HG03558 (cell line): ENCODE measurements around the gene SH3RF3.

Experiments used
- ATAC-seq: cut with Tn5 transposase; IDR thresholded peaks from one replicate; pipeline ENCODE4 v1.9.1; 2021; ENCODE audit warnings: moderate number of reproducible peaks; ENCODE audit not compliant: unreplicated experiment; ENCODE audit errors: extremely low read depth

Gene SH3RF3

GRCh38 chr2:109231428-109231827, 102.4 kb downstream of the SH3RF3 start:
- ATAC-seq, result no peak

DNA sequence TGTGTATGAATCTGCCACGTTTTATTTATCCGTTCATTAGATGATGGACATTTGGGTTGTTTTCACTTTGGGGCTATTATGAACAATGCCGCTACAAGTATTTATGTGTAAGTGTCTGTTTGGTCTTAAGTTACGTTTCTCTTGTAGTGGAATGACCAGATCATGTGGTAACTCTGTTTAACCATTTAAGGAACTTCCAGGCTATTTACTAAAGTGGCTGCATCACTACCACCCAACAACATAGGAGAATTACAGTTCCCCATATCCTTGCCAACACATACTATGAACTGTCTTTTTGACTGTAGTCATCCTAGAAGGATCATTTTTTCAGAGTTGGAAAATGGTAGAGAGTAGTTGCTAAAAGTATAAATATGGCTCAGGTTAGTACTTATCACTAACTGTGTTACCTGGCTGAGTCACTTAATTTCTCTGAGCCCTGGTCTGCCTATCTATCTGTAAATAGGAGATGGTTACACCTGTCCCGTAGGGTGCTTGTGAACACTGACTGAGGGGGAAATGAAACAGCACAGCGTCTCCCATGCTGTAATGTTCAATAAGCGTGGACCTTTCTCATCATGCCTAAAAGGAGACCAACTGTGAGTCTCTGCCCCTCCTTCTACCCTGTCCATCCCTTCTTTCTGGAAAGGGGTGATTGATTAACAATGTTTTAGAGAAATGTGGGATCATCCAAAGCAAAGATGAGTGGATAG, 103.1 kb downstream of the SH3RF3 start:
- ATAC-seq, result no peak

DNA sequence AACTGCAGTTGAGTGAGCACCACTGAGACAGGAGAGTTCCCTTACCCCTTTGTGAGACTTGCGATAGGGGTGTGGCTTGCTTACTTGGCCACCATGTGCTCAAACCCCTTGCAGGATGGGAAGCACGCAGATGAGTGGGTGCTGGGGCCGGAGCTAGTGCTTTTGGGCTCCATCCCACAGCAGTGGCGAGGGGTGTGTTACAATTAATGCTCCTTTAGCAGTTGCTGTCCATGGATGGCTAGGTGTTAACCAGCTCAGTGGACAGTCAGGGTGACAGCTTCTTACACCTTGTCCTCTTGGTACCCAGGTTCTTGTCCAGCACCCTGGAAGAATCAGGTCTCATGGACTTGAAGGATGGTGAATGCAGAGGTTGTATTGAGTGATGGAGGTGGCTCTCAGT, 103.9 kb downstream of the SH3RF3 start:
- no peak for ATAC-seq

DNA sequence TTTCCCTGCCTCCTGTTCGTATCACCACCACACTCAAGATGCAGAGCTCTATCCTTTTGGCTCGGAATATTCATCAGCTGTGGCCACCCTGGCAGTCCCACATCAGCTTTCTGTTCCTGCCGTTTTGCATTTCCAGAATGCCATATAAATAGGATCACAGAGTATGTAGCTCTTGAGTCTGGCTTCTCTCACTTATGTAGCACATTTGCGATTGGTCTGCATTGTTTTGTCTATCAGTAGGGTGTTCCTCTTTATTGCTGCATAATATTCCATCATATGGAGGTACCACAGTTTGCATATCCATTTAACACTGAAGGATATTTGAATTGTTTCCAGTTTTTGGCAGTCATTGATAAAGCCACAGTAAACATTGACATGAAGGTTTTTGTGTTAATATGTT, 104.6 kb downstream of the SH3RF3 start:
- no peak for ATAC-seq

- no peak for ATAC-seq
Measured at GRCh38 chr2:109234355-109234754, 105.3 kb downstream of the SH3RF3 start.

GRCh38 chr2:109236147-109236546, 107.1 kb downstream of the SH3RF3 start:
- ATAC-seq, result no peak

GRCh38 chr2:109237792-109238191, 108.8 kb downstream of the SH3RF3 start:
- ATAC-seq, result no peak

DNA sequence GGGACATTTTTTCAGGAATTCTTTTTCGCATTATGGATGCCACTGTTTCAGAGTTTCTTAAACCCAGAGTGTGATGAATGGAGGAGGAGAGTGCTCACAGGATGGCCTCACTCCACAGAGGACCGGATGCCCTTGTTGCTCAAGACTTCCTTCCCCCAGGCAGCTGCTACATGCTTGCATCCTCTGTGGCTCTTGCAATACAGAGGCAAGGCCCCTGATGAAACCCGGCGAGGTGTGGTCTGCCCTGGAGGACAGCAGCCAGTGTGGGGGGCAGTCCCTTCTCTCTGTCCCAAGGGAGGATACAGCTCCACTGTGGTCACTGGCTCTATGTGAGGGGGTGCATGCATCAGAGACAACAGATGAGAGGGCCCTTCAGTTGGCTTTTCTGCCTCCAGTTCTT, 109.6 kb downstream of the SH3RF3 start:
- ATAC-seq, result peak; percentile 70

- no peak for ATAC-seq
Measured at GRCh38 chr2:109239720-109240119, 110.7 kb downstream of the SH3RF3 start.

DNA sequence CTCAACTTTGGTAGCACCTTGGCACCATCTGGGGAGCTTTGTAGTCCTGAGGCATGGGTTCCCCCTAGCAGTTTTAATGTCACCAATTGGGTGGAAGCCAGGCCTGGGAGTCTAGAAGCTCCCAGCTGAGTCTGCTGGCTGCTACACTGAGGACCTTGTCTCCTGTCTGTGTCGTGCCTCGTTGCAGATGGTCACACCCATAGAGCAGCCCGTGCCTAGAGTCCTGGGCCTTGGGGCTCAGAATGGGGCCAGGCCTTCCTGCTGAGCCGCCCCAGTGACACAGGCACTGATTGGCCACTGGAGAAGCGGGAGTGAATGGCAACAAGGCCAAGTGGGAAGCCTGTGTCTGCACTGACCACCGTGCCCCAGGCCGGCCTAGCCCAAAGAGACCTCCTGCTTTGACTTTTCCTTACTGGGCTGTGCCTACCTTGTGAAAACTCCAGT, 113.2 kb downstream of the SH3RF3 start:
- ATAC-seq, result no peak

DNA sequence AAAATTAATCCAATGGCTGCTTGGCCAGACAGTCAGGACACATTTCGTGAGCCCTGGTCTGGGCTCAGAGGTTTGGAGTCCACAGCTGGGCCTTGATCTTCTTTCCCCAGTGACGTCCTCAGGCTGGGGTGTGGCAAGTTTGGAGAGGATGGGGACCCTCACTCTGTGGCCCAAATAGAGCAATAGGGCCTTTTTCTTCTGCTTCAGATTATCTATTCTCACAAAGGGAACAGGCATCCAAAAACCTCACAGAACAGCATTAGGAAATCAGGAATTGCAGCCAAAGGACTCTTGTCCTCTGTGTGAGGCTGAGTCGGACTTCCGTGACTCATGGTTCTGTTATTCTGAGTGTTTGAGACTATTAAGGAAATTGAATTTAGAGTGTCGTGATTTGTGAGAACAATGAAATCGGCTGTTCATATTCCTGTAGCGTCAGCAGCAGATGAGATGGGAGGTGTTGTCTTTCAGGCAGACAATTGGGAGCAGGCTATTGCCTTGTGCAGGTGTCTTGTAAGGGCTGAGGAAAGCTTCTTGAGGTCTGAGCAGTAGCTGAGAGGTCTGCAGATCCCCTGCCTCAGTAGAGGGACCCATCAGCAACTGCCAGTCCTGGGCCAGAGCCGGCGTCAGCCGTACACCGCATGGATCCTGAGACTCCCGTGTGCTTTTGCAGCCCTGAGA, 113.8 kb downstream of the SH3RF3 start:
- no peak for ATAC-seq

GRCh38 chr2:109243526-109244303, 114.7 kb downstream of the SH3RF3 start:
- ATAC-seq, result no peak

DNA sequence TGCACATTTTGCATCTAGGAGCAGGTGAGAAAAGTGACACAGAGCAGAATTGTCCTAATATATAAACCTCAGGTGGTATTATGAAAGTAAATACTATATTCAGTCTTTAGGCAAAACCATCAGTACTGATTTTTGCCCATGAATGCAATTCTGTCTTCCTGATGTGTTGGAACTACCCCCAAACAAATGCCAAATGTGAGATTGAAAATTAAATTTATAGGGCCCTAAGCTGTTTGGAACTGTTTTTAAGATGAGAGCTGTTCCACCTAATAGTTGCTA, 115.2 kb downstream of the SH3RF3 start:
- no peak for ATAC-seq

DNA sequence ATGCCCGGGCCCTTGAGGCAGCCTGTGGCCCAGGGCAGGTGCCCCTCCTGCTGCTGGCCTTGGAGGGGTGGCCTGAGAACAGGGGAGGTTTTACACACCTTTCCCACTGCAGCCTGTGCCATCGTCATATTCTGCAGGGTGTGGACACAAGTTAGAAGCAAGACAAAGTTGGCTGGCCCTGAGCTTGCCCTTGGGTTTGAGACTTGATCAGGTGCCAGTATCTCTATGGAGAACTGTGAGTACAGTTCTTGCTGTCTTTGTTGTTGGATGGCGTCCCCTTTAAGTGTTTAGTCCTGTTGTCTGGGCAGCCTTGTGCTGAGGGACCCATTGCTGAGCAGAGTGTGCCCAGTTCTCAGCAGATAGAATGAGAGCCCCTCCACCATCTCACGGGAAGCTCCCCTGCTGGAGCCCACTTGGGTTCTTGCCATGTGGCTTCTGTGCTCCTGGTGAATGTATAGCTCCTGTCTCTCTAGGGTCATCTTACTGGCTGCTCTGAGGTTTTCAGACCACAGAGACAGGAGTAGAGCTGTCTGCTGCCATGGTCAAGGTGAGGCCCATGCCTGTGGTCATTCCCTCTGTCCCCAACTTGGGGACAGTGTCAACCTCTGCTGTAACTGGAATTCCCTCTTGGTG, 115.9 kb downstream of the SH3RF3 start:
- no peak for ATAC-seq

GRCh38 chr2:109246176-109246575, 117.2 kb downstream of the SH3RF3 start:
- ATAC-seq, result no peak

DNA sequence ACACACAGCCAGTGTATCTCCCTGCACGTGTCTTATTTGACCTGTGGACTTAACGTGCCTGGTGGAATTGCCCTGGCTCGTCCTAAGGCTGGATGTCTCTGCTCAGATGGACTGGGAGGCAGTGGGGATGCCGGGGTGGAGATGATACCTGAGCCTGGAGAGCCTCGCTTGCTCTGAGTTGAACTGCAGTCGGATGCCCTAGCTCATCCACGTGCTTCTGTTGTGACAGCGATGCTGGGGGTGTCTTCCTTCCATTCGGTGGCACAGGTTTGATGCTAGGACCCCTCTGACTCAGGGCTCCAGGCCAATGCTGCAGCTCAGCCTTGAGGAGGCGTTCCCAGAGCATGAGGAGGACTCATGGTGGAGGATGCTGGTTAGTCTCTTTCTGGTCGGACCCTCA, 117.6 kb downstream of the SH3RF3 start:
- no peak for ATAC-seq

GRCh38 chr2:109247340-109247739, 118.3 kb downstream of the SH3RF3 start:
- no peak for ATAC-seq

GRCh38 chr2:109247812-109248211, 118.8 kb downstream of the SH3RF3 start:
- no peak for ATAC-seq

GRCh38 chr2:109248590-109248989, 119.6 kb downstream of the SH3RF3 start:
- ATAC-seq, result no peak

GRCh38 chr2:109253217-109253616, 124.2 kb downstream of the SH3RF3 start:
- no peak for ATAC-seq
